ENCODE data around the gene CRYBA1.
"Not testable (repeated sequence)": the region's sequence is repeated elsewhere in the genome, so short reads cannot be mapped to it uniquely, and the experiment has no call there.

CRYBA1 gene, protein sequence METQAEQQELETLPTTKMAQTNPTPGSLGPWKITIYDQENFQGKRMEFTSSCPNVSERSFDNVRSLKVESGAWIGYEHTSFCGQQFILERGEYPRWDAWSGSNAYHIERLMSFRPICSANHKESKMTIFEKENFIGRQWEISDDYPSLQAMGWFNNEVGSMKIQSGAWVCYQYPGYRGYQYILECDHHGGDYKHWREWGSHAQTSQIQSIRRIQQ

GRCh38 chr17:29246628-29247027 is at the start of gene CRYBA1:
Gene CRYBA1, plus strand, starts transcription at chr17:29246859. Its CDS starts 5 bp downstream, at chr17:29246864.
- DNase-seq, result no peak

- DNase-seq, result no peak
Measured at GRCh38 chr17:29197516-29198272, 49.0 kb upstream of the CRYBA1 start.

DNA sequence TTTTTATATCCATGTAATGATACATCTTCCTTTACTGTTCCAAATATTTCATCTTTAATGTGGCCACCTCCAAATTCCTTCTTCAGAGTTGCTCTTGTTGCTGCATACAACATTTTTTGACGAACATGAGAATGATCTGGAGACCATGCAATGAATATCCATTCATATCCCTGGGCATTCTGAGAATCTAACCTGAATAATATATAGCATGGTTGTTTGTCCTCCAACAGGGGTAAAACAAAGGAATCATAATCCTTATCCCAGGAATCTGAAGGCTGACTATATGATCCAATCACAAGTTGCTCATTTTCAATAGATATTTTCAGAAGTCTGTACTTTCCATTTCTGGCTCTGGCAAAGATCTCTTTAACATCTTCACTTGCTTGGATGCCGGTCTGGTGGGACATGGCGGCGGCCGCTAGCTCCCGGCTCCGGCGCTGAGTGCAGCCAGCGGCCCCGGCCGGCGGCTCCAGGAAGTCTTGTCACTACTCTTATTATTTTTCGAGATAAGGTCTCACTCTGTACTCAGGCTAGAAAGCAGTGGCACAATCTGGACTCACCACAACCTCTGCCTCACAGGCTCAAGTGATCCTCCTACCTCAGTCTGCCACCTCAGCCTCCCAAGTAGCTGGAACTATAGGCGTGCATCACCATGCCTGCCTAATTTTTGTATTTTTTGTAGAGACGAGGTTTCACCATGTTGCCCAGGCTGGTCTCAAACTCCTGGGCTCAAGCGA is 42.4 kb upstream of the CRYBA1 start:
- not testable (repeated sequence) for DNase-seq

- DNase-seq, result no peak
Measured at GRCh38 chr17:29205047-29205446, 41.6 kb upstream of the CRYBA1 start.

DNA sequence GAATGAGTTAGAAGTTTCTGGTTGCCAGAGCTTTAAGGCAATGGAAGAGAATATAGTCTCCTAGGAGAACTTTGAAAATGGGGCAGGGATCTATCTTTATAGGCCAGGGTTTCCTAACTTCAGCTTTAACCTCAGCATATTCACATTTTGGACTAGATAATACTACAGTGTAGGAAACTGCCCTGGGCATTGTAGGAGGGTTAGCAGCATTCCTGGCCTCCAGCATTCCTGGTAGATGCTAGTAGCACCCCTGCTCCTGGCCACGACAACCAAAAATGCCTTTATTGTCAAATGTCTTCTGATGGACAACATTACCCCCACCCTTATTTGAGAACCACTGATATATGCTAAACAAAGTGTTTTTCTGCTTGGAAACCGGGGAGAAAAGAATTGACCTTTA is 38.7 kb upstream of the CRYBA1 start:
- no peak for DNase-seq

- no peak for DNase-seq
Measured at GRCh38 chr17:29209073-29209472, 37.6 kb upstream of the CRYBA1 start.

GRCh38 chr17:29210879-29211278 is 35.8 kb upstream of the CRYBA1 start:
- DNase-seq, result no peak

DNA sequence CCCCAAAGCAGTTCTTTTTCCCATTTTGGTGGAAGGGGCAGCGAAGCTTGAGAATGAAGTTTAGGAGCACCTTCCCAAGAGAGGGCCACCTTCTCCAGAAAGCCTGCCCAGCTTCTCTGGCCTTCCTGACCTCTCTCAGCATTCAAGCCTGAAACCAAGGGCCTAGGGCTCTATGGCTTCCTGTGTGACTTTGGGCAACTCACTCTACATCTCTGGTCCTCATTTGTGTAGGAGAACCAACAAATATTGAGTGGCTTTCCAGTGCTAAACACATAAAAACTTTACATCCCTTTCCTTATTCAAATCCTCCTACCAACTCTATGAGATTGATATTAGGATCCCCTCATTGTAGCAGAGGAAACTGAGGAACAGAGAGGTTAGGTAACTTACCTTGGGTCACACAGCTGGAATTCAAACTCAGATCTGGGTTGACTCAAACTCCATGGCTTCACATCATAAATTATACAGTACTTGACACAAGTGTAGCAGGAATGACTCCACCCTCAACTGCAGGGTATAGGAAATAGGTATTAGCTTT is 34.5 kb upstream of the CRYBA1 start:
- no peak for DNase-seq

DNA sequence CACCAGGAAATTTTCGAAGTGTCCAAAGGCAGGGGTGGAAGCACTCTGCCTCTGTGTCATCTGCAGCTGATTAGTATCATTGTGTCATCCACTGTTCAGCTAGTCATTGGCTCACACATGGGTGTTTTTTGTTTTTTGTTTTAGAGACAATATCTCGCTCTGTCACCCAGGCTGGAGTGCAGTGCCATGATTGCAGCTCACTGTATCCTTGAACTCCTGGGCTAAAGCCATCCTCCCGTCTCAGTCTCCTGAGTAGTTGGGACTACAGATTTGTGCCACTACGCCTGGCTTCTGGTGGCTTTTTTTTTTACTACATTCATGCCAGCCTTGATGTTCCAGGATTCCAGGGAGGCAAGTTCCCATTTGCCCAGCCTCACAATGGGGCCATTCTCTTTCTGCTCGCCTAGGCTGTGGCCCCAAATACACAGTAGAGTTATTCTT is 34.0 kb upstream of the CRYBA1 start:
- DNase-seq, result no peak

- no peak for DNase-seq
Measured at GRCh38 chr17:29214215-29215146, 32.2 kb upstream of the CRYBA1 start.

DNA sequence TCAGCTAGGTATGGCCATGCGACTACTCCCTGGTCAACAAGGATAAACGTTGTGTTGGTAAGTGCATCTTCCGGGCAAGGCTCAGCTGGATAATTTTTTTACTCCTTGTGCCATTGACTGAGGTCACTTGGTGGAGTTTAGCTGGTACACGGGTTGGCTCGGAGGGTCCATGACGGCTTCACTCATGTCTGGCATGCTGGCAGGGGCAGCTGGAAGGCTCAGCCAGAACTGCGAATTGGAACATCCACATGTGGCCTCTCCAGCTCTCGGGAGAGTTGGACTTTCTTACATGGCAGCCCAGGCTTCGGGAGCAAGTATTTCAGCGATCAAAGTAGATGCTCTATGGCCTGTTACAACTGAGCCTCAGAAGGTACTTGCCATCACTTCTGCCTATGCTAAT is 31.5 kb upstream of the CRYBA1 start:
- DNase-seq, result no peak

DNA sequence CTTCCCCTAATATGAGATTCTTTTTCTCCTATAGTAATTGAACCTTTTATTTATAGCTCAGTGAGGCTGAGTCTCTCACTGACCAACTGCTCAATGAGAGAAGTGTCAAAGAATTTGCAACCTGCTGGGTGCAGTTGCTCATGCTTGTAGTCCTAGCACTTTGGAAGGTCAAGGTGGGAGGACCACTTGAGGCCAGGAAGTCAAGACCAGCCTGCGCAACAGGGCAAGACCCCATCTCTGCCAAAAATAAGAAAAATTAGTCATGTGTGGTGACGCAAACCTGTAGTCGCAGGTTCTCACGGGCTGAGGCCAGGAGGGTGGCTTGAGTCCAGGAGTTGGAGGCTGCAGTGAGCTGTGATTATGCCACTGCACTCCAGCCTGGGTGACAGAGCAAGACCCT is 30.9 kb upstream of the CRYBA1 start:
- DNase-seq, result no peak

- DNase-seq, result no peak
Measured at GRCh38 chr17:29216181-29216580, 30.5 kb upstream of the CRYBA1 start.

GRCh38 chr17:29216856-29217255 is 29.8 kb upstream of the CRYBA1 start:
- DNase-seq, result no peak

DNA sequence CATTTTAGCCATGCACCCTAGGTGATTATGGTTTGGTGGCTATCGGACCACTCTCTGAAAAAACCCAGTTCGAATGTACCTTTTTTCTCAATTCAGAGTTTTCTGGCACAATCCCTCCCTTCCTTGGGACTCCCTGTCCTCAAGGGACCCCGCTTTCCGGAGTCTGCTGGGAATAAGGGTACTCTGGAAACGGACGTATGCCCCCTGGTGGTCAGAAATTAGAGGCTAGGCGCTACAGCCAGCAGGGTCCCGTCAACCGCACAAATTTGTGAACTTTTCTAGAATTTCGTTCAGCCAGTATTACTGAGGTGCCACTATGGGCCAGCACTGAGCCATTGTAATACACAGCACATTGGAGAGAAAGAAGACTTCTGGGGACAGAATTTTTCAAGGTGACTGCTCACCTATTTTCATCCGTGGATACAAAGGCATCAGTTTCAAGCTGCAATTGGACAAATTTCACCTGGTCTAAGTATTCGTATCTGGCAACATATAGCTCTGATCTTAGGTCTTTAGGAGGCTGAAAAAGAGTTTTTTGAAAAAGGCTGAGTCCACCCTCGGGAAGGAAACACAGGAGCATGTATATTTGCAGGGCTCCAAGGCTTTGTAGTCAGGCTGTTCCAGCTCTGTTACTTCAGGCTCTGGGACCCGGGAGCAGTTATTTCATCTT is 27.1 kb upstream of the CRYBA1 start:
- peak; percentile 76 for DNase-seq

- not testable (repeated sequence) for DNase-seq
Measured at GRCh38 chr17:29221338-29221737, 25.3 kb upstream of the CRYBA1 start.

DNA sequence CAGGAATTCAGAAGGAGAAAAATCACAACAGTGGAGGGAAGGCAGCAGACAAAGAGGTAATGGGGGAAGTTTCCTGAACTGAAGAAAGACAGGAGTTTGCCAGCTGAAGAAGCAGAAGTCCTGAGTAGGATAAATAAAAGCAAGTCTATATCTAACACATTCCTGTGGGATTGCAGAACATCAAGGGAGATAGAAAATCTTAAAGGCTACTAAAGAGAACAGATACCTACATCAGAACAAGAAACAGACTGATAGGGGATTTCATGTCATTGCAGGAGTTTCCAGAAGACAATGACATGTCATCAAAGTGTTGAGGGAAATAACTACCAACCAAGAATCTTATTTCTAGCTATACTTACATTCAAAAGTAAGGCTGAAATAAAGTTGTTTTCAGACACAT is 21.3 kb upstream of the CRYBA1 start:
- DNase-seq, result no peak

- no peak for DNase-seq
Measured at GRCh38 chr17:29233301-29233700, 13.4 kb upstream of the CRYBA1 start.

- DNase-seq, result not testable (repeated sequence)
Measured at GRCh38 chr17:29234972-29235371, 11.7 kb upstream of the CRYBA1 start.

DNA sequence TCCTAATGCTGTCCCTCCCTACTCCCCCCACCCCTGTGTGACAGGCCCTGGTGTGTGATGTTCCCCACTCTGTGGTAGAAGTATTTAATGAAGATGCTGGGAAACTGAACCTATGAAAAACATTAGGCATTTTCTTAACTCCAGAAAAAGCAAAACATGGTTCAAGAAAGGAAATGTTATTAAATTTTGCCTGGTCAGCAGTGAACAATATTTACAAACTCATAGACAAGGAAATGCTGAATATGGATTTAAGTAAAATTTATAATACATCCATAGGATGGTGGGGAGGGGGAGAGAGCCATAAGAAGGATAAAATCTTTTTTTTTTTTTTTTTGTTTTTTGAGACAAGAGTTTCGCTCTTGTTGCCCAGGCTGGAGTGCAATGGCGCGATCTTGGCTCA is 10.8 kb upstream of the CRYBA1 start:
- DNase-seq, result no peak

DNA sequence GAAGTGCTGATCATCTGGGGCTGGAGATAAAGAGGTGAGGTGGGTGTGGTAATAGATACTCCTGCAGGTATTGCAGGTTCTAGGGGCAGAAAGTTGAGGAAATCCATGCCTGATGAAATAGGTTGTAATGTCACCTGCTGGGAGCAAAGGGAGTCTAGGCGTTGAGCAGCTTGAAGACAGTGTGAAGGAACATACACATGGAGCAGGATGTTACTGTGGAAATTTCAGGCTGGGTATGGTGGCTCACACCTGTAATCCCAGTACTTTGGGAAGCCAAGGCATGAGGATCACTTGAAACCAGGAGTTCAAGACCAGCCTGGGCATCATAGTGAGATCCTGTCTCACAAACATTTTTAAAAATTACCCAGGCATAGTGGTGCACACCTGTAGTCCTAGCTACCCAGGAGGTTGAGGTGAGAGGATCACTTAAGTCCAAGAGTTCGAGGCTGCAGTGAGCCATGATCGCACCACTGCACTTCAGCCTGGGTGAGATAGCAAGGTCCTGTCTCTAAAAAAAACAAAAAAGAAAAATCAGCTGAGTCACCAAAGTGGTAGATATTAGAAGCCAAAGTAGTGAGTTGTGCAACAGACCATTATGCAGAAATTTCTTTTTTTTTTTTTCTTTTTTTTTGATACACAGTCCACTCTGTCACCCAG is 9.1 kb upstream of the CRYBA1 start:
- DNase-seq, result no peak
